ENCODE data around the gene SYCP3.
A peak's percentile ranks its signal among the peaks of the same experiment; 100 is the strongest.
"Not testable (repeated sequence)": the region's sequence is repeated elsewhere in the genome, so short reads cannot be mapped to it uniquely, and the experiment has no call there.

SYCP3 gene

GRCh38 chr12:101685092-101685491, 54.2 kb downstream of the SYCP3 start:
- DNase-seq (ENCODE audit: insufficient read length, low spot score) (no peak), FAIRE-seq (no peak)

DNA sequence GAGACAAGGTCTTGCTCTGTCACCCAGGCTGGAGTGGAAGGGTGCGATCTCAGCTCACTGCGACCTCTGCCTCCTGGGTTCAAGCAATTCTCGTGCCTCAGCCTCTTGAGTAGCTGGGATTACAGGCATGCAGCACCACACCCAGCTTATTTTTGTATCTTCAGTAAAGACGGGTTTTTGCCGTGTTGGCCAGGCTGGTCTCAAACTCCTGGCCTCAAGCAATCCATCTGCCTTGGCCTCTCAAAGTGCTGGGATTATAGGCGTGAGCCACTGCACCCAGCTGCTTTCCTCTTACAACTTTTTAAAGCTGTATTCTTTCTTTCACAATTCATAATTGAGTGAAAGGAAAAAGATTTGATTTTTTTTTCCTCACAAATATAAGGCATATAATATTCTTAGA, 57.6 kb downstream of the SYCP3 start:
- FAIRE-seq; DNase-seq (ENCODE audit: insufficient read length, low spot score): not testable (repeated sequence)

GRCh38 chr12:101680647-101681046, 58.6 kb downstream of the SYCP3 start:
- FAIRE-seq (no peak), DNase-seq (ENCODE audit: insufficient read length, low spot score) (no peak)

DNA sequence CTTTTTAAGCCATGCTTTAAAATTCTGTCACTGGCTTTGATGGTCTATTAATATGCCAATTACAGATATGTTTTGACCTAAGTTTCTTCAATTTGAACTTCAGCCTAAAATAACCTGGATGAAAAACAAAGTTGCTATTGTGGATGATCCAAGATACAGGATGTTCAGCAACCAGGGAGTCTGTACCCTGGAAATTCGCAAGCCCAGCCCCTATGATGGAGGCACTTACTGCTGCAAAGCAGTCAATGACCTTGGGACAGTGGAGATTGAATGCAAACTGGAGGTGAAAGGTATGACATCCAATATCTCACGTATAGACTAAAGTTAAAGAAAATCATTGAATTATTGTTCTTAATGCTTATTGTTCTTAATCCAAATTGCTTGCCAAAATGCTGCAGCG, 59.0 kb downstream of the SYCP3 start:
- peak; percentile 61 for FAIRE-seq
- no peak for DNase-seq (ENCODE audit: insufficient read length, low spot score)

Data from GM19239 (cell line).